ENCODE results near the gene HTR7.
A peak's percentile ranks its signal among the peaks of the same experiment; 100 is the strongest.
"Not testable (repeated sequence)": the region's sequence is repeated elsewhere in the genome, so short reads cannot be mapped to it uniquely, and the experiment has no call there.

The HTR7 gene

DNA sequence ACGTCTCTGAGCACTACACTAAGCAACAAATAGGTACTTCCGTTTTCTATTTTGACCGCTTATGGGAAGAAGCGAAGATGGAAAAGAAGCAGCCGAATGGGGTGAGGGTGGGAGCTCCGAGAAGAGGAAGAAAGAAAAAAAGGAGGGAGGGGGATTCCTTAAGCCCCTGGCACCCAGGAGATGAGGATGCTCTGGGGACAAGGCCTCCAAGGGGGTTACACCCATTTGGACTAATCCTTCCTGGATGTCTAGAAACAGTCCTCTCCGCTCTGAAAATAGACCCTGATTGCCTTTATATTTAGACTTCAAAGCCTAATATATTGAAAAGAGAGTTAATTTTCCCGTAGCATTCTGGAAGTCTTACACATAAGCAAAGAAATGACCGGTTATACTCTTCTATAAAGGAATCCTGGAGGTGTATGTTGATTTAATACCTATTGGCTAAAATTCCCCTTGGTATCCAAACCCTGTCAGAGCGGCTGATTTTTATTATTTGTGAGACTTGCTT is 676 bp upstream of the HTR7 start:
- DNase-seq: no peak

DNA sequence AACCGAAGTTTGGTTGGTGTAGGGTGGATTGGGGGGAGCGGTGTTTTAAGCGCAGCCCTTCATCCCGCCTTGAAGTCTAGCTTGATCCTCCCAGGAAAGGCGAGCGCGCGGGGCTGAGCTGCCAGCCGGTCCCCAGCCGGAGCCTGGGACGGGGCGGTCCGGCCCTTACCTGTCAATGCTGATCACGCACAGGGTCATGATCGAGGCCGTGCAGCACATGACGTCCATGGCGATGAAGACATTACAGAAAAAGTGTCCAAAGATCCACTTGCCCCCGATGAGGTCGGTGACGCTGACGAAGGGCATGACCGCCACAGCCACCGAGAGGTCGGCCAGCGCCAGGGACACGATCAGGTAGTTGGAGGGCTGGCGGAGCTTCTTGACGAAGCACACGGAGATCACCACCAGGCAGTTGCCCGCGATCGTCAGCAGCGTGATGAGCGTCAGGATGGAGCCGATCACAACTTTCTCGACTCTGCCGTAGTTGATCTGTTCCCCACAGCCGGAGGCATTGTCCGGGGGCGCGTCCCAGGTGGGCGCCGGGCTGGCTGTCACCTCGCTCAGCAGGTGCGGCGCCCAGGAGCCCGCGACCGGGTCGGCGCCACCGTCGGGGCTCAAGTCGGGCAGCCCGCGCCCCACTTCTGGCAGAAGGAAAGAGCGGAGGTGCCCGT is 740 bp downstream of the HTR7 start:
- DNase-seq: peak in 3 of 58 donors; percentile 5 to 30 (median 11)

DNA sequence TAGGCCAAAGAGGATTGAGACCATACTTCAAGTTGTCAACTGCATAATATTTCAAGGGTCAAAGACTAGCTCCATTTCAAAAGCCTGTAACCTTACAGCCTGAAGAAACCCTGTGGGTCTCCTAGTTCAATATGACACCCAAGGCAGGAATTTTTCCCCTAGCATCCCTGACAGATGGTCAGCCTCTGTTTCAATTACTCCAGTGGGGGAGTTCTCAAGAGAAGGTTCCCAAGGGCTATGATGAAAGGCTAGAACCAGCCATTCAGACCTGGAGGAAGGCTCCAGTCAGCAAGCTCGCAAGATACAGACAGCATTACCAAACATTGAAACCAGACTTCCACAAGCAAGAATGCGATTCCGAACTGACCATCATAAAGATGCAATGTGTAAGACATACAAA is 1.6 kb downstream of the HTR7 start:
- DNase-seq: peak in 1 of 58 donors; percentile 1

DNA sequence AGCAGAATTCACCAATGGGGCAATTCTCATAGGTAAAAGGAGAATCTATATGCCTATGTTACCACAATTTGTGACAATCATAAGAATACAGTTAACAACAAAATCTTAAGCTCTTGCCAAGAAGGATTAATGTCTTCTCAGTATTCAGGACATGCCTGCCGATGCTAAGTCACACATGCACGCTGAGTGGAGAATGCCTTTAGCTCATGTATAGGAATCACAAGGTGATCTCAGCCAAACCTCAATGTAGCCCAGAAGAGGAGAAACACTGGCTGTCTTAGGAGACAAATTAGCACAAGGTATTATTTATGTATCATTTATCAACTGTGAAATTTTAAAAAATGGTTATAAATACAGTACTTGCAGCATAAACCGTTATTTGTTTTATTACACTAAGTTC is 2.7 kb downstream of the HTR7 start:
- DNase-seq: no peak

DNA sequence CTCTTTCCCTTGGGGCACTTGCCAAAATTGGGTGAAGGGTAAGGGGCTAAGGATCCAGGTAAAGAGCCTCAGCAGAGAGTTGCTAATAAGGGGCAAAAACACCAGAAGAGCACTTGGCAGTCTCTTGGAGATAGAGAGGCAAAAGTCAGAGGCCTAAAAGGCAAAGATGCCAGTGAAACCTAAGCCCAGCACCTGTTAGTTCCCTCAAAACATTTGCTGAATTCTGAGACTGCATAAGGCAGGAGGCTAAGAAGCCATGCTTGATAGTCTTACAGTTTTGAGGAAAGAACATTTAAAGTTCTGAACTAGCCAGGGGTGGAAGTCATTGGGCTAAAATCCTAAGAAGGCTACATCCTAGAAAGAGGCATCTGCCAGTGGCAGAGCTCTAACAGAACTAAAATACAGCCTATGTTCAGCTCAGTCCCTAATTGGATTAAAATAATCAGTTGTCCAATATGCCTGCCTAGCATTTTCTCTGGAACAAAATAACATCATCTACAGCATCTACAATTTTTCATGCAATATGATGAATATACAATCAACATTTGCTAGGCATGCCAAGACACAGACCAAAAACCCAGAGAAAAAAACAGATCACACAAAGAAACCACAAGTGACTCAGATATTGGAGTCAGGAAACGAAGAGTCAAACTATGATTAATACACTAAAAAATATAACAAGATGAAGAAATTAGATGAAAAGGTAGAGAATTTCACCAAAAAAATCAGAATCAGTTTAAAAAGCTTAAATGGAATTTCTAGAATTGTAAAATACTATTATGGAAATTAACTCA is 7.7 kb downstream of the HTR7 start:
- DNase-seq: no peak

DNA sequence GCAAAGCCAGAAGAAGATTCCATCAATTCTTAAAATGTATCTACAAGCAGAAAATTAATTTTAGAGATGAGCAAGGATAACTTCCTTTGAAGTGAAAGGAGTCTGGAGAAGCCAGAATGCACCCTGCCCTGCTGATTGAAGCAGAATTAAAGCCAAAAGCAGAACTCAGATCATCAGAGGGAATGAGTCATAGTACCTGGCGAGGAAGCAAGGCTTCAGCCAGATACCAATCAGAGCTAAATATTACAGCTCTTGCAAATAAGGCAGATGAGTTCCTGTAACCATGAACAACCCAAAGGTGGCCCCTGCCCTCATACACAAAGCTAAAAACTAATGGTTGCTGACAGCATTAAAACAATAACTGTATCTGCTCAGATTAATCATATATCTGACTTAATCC is 10.4 kb downstream of the HTR7 start:
- DNase-seq: peak in 3 of 58 donors; percentile 5 to 11 (median 5)

DNA sequence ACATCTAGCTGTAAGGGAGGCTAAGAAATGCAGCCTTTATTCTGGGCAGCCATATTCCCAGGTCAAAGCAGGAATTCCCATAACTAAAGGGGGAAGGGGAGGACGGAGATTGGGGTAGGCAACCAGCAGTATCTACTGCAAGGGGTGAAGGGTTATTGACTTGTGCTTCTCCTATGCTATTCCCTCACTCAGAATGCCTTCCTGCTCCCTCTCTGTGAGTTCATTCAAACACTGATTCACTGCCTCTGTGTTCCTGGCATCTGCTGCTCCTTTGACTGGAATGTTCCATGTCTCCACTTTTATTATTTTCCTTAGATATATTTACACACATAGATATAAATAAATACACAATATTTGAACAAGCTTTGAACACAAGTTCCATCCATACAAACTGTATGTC is 11.1 kb downstream of the HTR7 start:
- no peak for DNase-seq

DNA sequence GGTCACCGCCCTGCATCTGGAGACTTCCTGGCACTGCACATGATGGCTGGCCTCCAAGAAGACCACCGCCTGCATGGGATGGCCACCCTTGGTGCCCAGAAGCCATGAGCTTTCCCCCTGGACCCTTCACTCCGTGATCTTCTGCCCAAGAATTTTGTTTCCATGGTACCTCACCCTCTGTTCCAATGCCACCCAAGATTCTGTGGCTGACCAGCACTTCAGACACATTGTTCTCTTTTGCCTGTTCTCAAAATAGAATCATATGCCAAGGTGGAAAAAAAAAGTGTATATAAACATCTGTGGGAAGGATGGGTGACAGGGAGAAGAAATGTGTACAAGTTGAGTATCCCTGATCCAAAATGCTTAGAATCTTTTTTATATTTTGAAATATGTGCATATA is 12.1 kb downstream of the HTR7 start:
- no peak for DNase-seq

DNA sequence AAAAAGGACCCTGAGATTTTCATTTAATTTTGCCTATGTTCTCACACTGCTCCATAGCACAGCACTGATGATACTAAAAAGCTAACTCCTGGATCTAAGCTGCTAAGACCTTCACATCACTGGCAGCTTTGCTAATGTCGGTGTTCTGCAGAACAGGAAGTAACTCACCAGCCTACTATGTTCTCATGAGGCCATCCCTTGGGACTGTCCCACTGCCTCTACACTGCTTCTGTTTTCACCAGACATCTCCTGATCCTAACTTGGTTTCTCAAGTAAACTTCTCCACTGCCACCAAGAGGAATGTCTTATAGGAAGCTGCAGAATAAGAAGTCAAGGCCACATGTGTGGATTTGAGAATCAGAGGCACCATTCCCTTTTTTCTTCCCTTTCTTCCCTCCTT is 15.1 kb downstream of the HTR7 start:
- DNase-seq: no peak

DNA sequence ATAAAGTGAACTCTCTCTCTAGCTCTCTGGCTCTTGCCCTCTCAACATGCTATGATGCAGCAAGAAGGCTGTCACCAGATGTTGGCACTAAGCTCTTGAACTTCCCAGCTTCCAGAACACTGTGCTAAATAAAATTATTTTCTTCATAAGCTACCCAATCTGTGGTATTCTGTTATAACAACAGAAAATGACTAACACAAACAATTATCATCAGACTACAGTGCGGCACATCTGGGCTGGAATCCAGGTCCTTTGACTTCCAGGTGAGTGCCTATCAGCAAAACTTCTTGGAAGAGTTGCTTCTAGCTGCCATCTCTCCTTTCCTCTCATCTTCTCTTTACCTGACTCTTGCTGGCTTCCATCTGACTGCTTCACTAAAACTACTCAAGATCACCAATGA is 20.4 kb downstream of the HTR7 start:
- no peak for DNase-seq

DNA sequence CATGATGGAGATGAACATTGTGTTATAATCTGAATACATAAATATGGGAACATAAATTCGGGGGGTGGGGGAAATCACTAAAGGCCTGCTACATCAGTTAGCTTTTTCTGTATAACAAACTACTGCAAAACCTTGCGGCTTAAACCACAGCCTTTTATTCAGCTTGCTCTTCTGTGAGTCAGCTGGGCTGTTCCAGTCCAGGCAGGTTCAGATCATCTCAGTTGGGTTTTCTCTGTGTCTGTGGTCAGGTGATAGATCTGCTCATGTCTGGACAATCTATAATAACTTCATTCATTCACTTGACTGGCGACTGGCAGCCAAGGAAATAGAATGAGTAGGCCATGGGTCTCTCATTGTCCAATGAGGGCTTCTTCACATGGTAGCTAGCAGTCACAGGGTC is 23.5 kb downstream of the HTR7 start:
- no peak for DNase-seq

DNA sequence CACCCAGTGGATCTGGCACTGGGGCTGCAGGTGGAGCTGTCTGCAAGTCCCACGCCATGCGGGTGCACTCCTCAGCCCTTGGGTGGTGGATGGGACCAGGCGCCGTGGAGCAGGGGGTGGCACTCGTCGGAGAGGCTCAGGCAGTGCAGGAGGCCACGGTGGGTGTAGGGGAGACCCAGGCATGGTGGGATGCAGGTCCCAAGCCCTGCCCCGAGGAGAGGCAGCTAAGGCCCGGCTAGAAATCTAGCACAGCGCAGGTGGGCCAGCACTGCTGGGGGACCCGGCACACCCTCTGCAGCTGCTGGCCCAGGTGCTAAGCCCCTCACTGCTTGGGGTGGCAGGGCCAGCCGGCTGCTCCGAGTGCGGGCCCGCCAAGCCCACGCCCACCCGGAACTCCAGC is 25.7 kb downstream of the HTR7 start:
- no peak for DNase-seq

DNA sequence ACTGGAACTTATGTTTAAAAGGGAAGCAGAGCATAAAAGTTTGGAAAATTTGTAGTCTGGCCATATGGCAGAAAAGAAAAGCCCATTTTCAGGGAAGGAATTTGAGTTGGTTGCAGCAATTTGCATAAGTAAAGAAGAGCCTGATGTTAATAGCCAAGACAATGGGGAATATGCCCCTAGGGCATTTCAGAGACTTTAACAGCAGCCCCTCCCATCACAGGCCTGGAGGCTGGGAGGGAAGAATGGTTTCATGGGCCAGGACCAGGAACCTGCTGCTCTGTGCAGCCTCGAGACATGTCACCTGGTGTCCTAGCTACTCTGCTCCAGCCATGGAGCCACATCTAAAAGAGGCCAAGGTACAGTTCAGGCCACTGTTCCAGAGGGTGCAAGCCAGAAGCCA is 35.3 kb downstream of the HTR7 start:
- no peak for DNase-seq

DNA sequence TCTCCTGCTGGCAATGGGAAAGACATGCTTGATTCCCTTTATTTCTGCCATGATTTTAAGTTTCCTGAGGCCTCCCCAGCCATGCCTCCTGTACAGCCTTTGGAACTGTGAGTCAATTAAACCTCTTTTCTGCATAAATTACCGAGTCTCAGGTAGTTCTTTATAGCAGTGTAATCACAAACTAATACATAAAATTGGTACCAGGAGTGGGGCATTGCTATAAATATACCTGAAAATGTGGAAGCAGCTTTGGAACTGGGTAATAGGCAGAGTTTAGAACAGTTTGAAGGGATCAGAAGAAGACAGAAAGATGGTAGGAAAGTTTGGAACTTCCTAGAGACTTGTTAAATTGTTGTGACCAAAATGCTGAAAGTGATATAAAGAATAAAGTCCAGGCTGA is 36.0 kb downstream of the HTR7 start:
- not testable (repeated sequence) for DNase-seq

DNA sequence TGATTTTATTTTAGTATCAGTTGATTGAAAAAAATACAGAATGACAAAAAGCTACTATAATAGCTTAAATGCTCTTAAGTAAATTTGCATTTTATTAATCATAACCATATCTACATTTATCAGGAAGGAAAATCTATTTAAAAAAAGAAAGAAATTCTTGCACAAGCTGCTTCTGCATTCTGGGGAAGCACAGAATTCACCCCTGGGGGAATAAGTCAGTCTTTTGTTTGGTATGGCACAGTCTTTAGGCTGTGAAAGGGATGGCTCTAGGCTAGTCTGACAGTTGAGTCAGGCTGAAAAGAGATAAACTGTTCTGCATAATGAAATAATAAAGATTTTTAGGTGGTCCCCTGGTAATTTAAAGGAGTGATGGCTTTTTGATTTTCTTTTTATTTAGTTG is 37.9 kb downstream of the HTR7 start:
- DNase-seq: no peak

DNA sequence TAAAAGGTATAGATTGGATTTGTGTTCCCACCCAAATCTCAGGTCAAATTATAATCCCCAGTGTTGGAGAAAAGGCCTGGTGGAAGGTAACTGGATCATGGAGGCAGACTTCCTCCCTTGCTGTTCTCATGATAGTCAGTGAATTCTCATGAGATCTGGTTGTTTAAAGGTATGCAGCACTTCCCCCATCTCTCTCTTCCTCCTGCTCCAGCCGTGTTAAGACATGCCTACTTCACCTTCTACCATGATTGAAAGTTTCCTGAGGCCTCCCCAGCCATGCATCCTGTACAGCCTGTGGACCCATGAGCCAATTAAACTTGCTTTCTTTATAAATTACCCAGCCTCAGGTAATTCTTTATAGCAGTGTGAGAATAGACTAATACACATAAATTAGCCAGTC is 39.1 kb downstream of the HTR7 start:
- DNase-seq: no peak

DNA sequence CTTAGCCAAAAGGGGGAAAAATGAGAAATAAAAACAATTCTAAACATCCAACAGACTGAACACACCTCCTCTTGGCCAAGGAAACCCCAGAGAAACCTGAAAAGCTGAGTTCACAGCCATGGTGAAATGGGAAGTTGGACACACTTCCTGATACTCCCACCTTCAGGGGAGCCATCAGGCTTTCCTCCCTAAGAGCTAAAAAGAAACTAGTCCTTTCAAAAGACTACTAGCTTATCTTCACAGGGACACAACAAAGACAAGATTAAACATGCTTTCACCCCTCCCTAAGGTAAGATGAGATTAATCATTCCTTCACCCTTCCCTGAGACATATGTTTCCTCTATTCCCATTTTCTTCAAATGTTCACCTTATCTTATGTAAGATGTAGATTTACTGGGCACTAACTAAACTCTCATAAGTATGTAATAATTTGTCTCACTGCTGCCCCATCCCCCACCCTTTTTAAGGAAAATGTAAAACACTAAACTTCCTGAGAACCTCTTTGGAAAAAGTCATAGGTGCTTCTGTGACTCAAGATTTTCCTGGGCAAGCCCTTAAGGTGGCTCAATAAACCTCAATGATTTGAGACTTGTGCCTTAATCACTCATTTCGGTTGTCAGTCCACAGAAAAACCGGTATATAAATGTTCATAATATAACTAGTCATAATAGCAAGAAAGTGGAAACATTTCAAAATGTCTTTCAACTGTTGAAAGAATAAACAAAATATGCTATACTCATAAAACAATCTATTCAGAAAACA is 40.5 kb downstream of the HTR7 start:
- no peak for DNase-seq

DNA sequence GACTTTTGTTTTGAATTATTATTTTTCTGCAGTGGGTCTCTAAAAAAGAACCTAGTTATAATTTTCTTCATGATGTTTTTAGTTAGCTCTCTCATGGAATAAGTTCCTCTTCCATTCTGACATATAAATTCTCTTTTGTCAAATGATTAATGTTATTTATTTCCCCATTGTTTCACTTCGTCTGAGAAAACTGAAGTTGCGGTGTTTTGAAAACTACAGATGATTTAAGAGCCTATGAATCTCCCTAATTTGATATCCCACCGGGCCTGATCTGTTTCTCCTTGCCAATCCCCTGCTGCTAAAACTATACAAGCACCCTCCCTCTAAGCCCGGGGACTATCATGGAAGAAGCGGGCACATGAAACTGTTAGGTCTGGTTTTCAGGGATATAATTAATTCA is 41.4 kb downstream of the HTR7 start:
- no peak for DNase-seq

DNA sequence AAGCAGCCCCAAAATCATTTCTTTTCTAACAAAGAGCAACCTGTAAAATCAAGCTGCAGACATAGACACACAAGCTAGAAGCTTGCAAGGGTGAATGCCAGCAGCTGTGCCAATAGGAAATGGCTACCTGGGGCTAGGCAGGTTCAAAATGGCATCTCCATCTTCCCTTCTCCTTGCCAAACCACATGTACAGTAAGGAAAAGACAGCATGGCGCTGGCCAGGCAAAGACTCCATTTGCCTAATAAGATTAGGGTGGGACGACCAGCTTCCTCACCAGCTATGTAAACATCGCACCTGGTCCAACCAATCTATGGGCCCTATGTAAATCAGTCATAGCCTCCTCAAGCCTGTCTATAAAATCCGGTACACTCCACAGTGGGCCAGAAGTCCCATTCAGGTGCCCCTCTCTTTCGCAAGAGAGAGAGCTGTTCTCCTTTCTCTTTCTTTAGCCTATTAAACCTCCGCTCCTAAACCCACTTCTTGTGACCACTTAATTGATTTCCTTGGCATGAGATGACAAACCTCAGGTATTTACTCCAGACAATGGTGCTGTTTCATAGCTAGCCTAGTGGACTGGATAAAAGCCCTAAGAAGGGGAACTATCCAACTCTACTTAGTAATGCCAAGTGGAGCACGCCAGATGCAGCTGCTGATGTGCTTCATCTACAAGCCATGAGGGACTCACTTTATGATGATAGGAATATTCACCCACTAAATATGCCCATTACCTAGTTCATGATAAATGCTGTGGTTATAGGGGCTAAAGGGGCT is 44.1 kb downstream of the HTR7 start:
- no peak for DNase-seq

DNA sequence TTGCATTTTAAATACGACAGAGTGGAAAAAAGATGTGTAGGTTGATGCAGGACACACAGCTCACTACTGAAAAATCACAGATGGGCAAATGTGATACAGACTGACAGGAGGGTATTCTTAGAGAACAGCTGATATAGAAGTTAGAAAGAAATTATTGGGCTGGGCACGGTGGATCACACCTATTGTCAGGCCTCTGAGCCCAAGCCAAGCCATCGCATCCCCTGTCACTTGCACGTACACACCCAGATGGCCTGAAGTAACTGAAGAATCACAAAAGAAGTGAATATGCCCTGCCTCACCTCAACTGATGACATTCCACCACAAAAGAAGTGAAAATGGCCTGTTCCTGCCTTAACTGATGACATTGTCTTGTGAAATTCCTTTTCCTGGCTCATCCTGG is 50.7 kb downstream of the HTR7 start:
- not testable (repeated sequence) for DNase-seq

DNA sequence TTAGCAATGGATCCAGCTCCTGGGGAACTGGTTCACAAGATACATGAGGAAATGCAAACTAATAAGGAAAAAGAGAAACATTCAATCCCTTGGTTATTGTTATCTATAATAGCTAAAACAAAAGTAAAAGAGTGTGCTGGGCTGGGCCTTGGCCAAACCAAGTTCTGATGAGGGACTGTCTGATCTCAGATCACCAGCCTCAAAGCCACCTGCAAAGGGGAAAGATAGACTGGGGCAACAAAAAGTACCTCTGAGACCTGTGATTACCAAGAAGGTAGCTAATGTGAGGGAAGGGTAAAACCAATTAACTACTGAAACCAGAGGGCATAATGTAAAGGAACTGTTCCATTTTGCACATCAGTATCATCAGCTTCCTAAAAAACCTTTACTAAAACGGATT is 51.2 kb downstream of the HTR7 start:
- no peak for DNase-seq
